ENCODE data around the gene TMEM171.

DNA sequence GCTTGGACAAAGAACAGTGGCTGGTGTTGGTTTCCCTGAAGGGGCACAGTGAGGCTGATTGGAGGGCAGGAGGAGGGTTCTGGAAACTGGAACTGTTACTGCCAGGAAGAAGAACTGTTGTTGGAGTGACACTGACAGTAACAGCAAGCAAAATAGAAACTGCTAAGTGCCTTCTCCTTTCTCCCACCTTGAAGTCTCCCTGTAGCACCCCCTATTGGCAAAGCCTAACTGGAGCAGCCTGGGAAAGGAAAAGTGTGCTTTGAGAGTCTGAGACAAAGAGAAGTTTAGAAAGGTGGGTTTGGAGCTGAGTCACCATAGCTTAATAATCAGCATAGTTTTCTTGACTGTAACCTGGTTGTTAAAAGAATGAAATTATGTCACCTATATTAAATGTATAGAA, 50.1 kb downstream of the TMEM171 start:
- TF ChIP-seq RAD21 (IDR thresholded peaks at IDR 0.05; ENCODE audit: low read length) (peak; percentile 26; the same call in 1 of the 2 replicates), RFX5 (IDR thresholded peaks at IDR 0.05; ENCODE audit: low read depth, low read length) (no peak), MXI1 (IDR thresholded peaks at IDR 0.05; ENCODE audit: borderline replicate concordance, low read depth, low read length) (no peak), POLR2A (IDR thresholded peaks at IDR 0.05; ENCODE audit: low read depth, low read length) (no peak), CHD1 (IDR thresholded peaks at IDR 0.05; ENCODE audit: low read depth, low read length) (no peak), RCOR1 (IDR thresholded peaks at IDR 0.05; ENCODE audit: insufficient replicate concordance, low read length) (no peak), MAZ (IDR thresholded peaks at IDR 0.05; ENCODE audit: borderline replicate concordance, low read depth, low read length) (no peak), CEBPB (IDR thresholded peaks at IDR 0.05; ENCODE audit: low read depth, low read length) (no peak), MAFK (IDR thresholded peaks at IDR 0.05; ENCODE audit: low read depth, low read length) (no peak)
- TF ChIP-seq, protein P1, sequence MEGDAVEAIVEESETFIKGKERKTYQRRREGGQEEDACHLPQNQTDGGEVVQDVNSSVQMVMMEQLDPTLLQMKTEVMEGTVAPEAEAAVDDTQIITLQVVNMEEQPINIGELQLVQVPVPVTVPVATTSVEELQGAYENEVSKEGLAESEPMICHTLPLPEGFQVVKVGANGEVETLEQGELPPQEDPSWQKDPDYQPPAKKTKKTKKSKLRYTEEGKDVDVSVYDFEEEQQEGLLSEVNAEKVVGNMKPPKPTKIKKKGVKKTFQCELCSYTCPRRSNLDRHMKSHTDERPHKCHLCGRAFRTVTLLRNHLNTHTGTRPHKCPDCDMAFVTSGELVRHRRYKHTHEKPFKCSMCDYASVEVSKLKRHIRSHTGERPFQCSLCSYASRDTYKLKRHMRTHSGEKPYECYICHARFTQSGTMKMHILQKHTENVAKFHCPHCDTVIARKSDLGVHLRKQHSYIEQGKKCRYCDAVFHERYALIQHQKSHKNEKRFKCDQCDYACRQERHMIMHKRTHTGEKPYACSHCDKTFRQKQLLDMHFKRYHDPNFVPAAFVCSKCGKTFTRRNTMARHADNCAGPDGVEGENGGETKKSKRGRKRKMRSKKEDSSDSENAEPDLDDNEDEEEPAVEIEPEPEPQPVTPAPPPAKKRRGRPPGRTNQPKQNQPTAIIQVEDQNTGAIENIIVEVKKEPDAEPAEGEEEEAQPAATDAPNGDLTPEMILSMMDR (conservative IDR thresholded peaks at IDR 0.05; ENCODE audit: low read depth, low read length): peak; percentile 44
- TF ChIP-seq, protein P2, sequence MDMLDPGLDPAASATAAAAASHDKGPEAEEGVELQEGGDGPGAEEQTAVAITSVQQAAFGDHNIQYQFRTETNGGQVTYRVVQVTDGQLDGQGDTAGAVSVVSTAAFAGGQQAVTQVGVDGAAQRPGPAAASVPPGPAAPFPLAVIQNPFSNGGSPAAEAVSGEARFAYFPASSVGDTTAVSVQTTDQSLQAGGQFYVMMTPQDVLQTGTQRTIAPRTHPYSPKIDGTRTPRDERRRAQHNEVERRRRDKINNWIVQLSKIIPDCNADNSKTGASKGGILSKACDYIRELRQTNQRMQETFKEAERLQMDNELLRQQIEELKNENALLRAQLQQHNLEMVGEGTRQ (IDR thresholded peaks at IDR 0.05; ENCODE audit: low read depth, low read length): no peak
- TF ChIP-seq, protein P3, sequence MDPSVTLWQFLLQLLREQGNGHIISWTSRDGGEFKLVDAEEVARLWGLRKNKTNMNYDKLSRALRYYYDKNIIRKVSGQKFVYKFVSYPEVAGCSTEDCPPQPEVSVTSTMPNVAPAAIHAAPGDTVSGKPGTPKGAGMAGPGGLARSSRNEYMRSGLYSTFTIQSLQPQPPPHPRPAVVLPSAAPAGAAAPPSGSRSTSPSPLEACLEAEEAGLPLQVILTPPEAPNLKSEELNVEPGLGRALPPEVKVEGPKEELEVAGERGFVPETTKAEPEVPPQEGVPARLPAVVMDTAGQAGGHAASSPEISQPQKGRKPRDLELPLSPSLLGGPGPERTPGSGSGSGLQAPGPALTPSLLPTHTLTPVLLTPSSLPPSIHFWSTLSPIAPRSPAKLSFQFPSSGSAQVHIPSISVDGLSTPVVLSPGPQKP (IDR thresholded peaks at IDR 0.05; ENCODE audit: borderline replicate concordance, low read depth, low read length): no peak
